A673 (cell line): Measurements from ENCODE around the gene MYMK.

Experiments used
- CTCF ChIP-seq: fragments of 300-800, 200-600 bp; sonication (generic); conservative IDR thresholded peaks from 2 replicates; pipeline ENCODE4 v1.5.1; 2017; ENCODE audit warnings: low read depth, mild to moderate bottlenecking, antibody characterized with exemption, low read length, moderate library complexity, mixed read lengths
- EZH2 ChIP-seq: fragments of 200-600 bp; sonication (generic); IDR thresholded peaks from 2 replicates; pipeline ENCODE4 v1.6.1; 2017; ENCODE audit warnings: borderline replicate concordance, low read depth, mild to moderate bottlenecking, mixed read lengths, antibody characterized with exemption, low read length; ENCODE audit not compliant: poor library complexity, severe bottlenecking

- no peak for TF ChIP-seq CTCF
- no peak for TF ChIP-seq EZH2
These were observed 24.9 kb downstream of the MYMK start for GRCh38 chr9:133499892-133500270.
